Calu3 (cell line): Measurements from ENCODE around the gene LY6G6F. TPM values are rescaled to one million over a fixed set of nuclear protein-coding genes. Genes with fewer than 3 reads are reported as not detected.

Experiments used
- BruUV-seq: library from RNA; stranded (reverse); fragments of 400-500 nt; replicated peaks from 2 replicates; lab custom pipeline; 2021; lab: Mats Ljungman, UMichigan
- CTCF ChIA-PET: fragments of 300-600 bp; sonication (Branson Sonifier 250); formaldehyde crosslinking; loops from one replicate; lab custom pipeline; 2022; ENCODE audit warnings: antibody characterized with exemption; lab: Charles Lee
- DNase-seq: peaks from one replicate; pipeline ENCODE4 v3.0.0; 2022
- H3K27ac Mint-ChIP-seq: one replicate; pipeline ENCODE4 v1.8.0; 2022; ENCODE audit warnings: mixed read lengths; ENCODE audit not compliant: unreplicated experiment
- H3K27me3 Mint-ChIP-seq: one replicate; pipeline ENCODE4 v1.8.0; 2022; ENCODE audit warnings: mixed read lengths; ENCODE audit not compliant: unreplicated experiment
- H3K36me3 Mint-ChIP-seq: one replicate; pipeline ENCODE4 v1.8.0; 2022; ENCODE audit warnings: mild to moderate bottlenecking, moderate library complexity, mixed read lengths; ENCODE audit not compliant: insufficient read depth, unreplicated experiment
- H3K4me1 Mint-ChIP-seq: one replicate; pipeline ENCODE4 v1.8.0; 2022; ENCODE audit warnings: mild to moderate bottlenecking, low read depth, mixed read lengths; ENCODE audit not compliant: unreplicated experiment
- H3K4me3 Mint-ChIP-seq: one replicate; pipeline ENCODE4 v1.8.0; 2022; ENCODE audit warnings: mild to moderate bottlenecking, low read depth, moderate library complexity, mixed read lengths; ENCODE audit not compliant: unreplicated experiment
- H3K9me3 Mint-ChIP-seq: one replicate; pipeline ENCODE4 v1.8.0; 2022; ENCODE audit warnings: low read depth, mixed read lengths; ENCODE audit not compliant: unreplicated experiment
- CTCF ChIP-seq: fragments of 200-600 bp; IDR thresholded peaks from one replicate; pipeline ENCODE4 v1.8.0; 2022; ENCODE audit warnings: antibody characterized with exemption; ENCODE audit not compliant: unreplicated experiment
- intact Hi-C: fragments of 100-400 bp; cut with micrococcal nuclease; formaldehyde crosslinking; loops from one replicate; pipeline ENCODE4 v1.10.0; 2022; ENCODE audit not compliant: unreplicated experiment
- total RNA-seq: library from RNA; stranded (reverse); gene quantifications from 2 replicates; pipeline ENCODE4 v1.2.3, GENCODE V29; 2022

Gene LY6G6F
- total RNA-seq, 1 experiment from 2014 or later = not detected

DNA sequence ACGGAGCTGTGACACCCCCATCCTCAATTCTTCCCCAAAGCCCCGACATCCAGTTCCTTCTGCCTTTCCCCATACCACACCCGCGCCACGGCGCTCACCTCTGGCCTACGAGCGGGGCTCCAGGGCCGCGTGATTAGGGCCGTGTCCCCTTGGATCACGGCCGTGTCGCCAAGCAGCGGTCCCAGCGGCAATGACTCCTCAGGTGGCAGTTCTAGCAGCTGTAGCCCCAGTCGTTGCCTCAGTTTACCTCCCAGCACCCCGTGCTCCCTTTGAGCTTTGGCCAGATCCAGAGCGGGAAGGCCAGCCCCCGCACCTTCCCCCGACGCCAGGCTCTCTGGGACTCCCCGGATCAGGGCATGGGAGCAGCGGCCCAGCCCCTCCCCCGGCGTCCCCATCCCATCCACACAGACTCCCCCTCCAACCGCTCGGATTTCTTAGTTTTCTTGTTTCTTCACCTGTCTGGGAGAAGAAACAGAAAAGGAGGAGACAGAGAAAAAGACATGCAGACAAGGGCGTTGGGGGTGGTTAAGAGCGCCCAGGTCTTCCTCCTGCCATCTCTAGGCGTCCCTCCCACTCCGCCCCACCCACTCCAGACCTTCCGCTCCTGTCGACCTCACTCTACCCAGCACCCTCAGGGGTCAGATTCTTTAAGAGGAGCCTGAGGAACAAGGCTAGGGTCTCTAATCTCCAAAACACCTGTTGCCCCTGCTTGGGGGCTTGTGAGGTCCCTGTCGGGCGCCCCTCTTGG lies 22.3 kb downstream of the LY6G6F start, which contains the start of gene DDAH2:
TSS of gene DDAH2 (minus strand) at position 533 of the 748 bp plus-strand sequence. CDS start at position 395, 138 bp downstream.
- intact Hi-C loops = loop anchor here (1.0 kb wide), 2 partner anchors 9 to 40 kb away; no protein-coding TSS in a partner anchor
- peak within 1 kb of the TSS; percentile 89 for H3K4me3 Mint-ChIP-seq

DNA sequence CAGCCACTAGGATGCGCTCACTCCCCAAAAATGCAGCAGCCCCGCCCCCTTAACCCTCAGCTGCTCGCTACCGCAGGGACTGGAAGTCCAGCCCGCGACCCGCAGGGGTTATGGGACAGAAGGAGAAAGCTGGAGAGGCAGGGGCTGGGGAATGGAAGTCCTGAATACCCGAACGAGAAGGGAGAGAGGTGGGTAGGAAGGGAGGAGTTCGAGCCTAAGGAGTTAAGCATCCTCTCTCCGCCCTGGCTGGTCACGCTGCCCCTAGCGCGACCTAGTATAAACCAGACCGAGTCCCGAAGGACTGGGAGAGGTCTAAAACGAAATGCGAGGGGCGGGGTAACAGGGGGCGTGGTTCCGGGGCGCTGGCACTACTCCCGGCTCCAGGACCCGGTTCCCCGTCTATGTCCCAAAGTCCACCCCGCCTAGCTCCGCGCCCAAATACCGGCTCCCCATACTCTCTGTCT lies 22.9 kb downstream of the LY6G6F start:
- CTCF ChIA-PET = interaction anchor here (0.6 to 2.3 kb wide), 15 partner anchors 10 to 223 kb away, joined by 3 to 51 read pairs (median 5); partner anchors contain the start of genes ABHD16A, HSPA1B, LSM2 and LY6G6D
- BruUV-seq = no TSS peak
- Mint-ChIP-seq H3K4me3 (peak overlapping the region; percentile 89), H3K27ac (peak overlapping the region; percentile 92), H3K9me3 (no peaks in the 10 kb centered on the region), H3K4me1 (peaks cover 29% of the 10 kb centered on the region), H3K27me3 (no peaks in the 10 kb centered on the region), H3K36me3 (peaks cover 67% of the 10 kb centered on the region)
- no peak for TF ChIP-seq CTCF
- intact Hi-C loops = loop anchor here (1.0 kb wide), 2 partner anchors 9 to 40 kb away; no protein-coding TSS in a partner anchor
- DNase-seq = peak; percentile 98

More for the DNA sequence above, 22.3 kb downstream of the LY6G6F start, which contains the start of gene DDAH2:
- H3K9me3 Mint-ChIP-seq = no peaks in the 10 kb centered on the region
- CTCF ChIA-PET = interaction anchor here (0.6 to 2.3 kb wide), 12 partner anchors 10 to 223 kb away, joined by 3 to 51 read pairs (median 6); partner anchors contain the start of genes ABHD16A, HSPA1B, LSM2 and LY6G6D
- TF ChIP-seq CTCF = peak; percentile 95
- no TSS peak for BruUV-seq
- H3K27me3 Mint-ChIP-seq = no peaks in the 10 kb centered on the region
- peaks cover 63% of the 10 kb centered on the region for H3K36me3 Mint-ChIP-seq
- peaks cover 28% of the 10 kb centered on the region for H3K4me1 Mint-ChIP-seq
- peak within 1 kb of the TSS; percentile 92 for H3K27ac Mint-ChIP-seq
- no peak for DNase-seq

- DNase-seq = peak; percentile 93
- Mint-ChIP-seq H3K36me3 (peaks cover 73% of the 10 kb centered on the region), H3K9me3 (no peaks in the 10 kb centered on the region), H3K4me3 (peak overlapping the region; percentile 89), H3K27ac (peak overlapping the region; percentile 92), H3K27me3 (no peaks in the 10 kb centered on the region), H3K4me1 (peaks cover 29% of the 10 kb centered on the region)
- intact Hi-C loops = loop anchor here (1.0 kb wide), 2 partner anchors 8 to 39 kb away; no protein-coding TSS in a partner anchor
- CTCF ChIA-PET = interaction anchor here (0.6 to 2.3 kb wide), 15 partner anchors 9 to 222 kb away, joined by 3 to 51 read pairs (median 5); partner anchors contain the start of genes ABHD16A, HSPA1B, LSM2 and LY6G6D
- no TSS peak for BruUV-seq
- no peak for TF ChIP-seq CTCF
Measured at GRCh38 chr6:31729979-31730630, 23.4 kb downstream of the LY6G6F start.

DNA sequence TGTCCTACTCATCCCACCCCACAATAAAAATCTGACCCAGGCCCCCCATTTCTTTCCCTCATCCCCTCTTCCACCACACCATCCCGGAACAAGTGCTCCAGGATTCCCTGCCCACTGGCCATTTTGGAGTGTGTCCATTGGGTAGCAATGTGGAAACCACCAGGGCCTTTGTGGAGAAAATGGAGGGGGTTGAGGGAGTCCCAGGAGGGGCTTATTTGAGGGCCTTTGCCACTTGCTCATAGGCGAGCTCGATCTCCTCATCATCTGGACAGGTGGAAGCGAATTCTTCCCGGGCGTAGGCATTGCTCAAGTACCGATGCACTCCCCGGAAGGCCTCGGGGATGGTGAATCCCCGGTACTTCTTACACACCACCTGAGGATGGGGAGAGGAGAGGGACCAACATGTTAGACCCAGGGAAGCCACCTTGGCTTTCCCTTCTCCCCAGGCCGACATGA lies 24.0 kb downstream of the LY6G6F start:
- DNase-seq = no peak
- peaks cover 29% of the 10 kb centered on the region for H3K4me1 Mint-ChIP-seq
- CTCF ChIA-PET = interaction anchor here (1.2 to 2.3 kb wide), 6 partner anchors 9 to 44 kb away, joined by 6 to 51 read pairs (median 8); partner anchors contain the start of genes ABHD16A, LY6G6D and MSH5

More for the DNA sequence above, 24.0 kb downstream of the LY6G6F start:
- Mint-ChIP-seq H3K27me3 (no peaks in the 10 kb centered on the region), H3K4me3 (peak overlapping the region; percentile 89), H3K36me3 (peaks cover 78% of the 10 kb centered on the region), H3K27ac (peak overlapping the region; percentile 92), H3K9me3 (no peaks in the 10 kb centered on the region)
- no peak for TF ChIP-seq CTCF
- BruUV-seq = no TSS peak
- intact Hi-C loops = no loop called here
